Body of pancreas (tissue), 4 donors: Measurements from ENCODE around the gene ZNF883.

Experiments used
- POLR2A ChIP-seq, 3 donors: fragments of 450-650 bp; IDR thresholded peaks; one replicate each; pipeline ENCODE4 v1.6.1; 2016; ENCODE audit warnings: antibody characterized with exemption in 3 of 3, mild to moderate bottlenecking in 2 of 3
- TF ChIP-seq, protein P1 (sequence below), 7 experiments: fragments of 450-650 bp in 4 of 7; fragments of 200-600 bp in 3 of 7; sonication (generic) in 3 of 7; IDR thresholded peaks; one replicate each; pipeline ENCODE4 v1.5.1; 2016 to 2019; ENCODE audit warnings: antibody characterized with exemption in 7 of 7

DNA sequence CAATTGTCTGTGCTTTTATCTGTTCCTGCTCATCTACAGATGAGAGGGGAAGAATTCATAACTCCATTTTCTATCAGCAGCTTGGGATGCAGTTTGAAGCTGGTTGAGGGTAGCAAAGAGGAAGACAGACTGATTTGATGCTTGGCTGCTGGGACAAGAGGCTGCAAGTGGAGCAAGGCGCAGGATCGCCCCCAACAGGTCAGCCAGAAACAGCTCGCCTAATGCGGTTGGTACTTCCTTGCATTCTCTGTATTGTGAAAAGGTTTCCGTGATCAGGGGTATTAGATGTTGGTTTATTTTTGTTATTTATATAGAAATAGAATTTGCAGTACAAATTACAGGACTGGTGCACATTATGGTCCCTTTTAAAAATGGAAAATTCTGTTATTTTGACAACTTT is 40.6 kb downstream of the ZNF883 start:
- TF ChIP-seq, protein P1, sequence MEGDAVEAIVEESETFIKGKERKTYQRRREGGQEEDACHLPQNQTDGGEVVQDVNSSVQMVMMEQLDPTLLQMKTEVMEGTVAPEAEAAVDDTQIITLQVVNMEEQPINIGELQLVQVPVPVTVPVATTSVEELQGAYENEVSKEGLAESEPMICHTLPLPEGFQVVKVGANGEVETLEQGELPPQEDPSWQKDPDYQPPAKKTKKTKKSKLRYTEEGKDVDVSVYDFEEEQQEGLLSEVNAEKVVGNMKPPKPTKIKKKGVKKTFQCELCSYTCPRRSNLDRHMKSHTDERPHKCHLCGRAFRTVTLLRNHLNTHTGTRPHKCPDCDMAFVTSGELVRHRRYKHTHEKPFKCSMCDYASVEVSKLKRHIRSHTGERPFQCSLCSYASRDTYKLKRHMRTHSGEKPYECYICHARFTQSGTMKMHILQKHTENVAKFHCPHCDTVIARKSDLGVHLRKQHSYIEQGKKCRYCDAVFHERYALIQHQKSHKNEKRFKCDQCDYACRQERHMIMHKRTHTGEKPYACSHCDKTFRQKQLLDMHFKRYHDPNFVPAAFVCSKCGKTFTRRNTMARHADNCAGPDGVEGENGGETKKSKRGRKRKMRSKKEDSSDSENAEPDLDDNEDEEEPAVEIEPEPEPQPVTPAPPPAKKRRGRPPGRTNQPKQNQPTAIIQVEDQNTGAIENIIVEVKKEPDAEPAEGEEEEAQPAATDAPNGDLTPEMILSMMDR (IDR thresholded peaks at IDR 0.05), result peak in 3 of 7 experiments; percentile 6 to 23 (median 7)
- TF ChIP-seq POLR2A (IDR thresholded peaks at IDR 0.05), result no peak
